K562 (cell line): Measurements from ENCODE around the gene PSMA1. TPM values are rescaled to one million over a fixed set of nuclear protein-coding genes. Genes with fewer than 3 reads are reported as not detected.

Source experiments
- FOXA3 ChIP-seq, 2 experiments: fragments of 450-650 bp in 1 of 2; sonication (generic) in 1 of 2; formaldehyde crosslinking; IDR thresholded peaks in 1 of 2; conservative IDR thresholded peaks in 1 of 2; 2 replicates each; pipeline versions ENCODE4 v1.4.0 to v1.8.0; 2020 to 2022; ENCODE audit warnings: mild to moderate bottlenecking in 2 of 2, missing genetic modification reagents in 1 of 2
- FOXK2 ChIP-seq, 2 experiments: fragments of 450-650 bp; IDR thresholded peaks in 1 of 2; conservative IDR thresholded peaks in 1 of 2; 2 replicates each; pipeline ENCODE4 v1.6.1; 2016; ENCODE audit warnings: low read depth in 2 of 2, mild to moderate bottlenecking in 1 of 2
- GATAD2B ChIP-seq: fragments of 450-650 bp; IDR thresholded peaks from 2 replicates; pipeline ENCODE4 v1.6.1; 2017; ENCODE audit warnings: mild to moderate bottlenecking, borderline replicate concordance
- YY1 ChIP-seq, 3 experiments: IDR thresholded peaks; 2 replicates each; pipeline ENCODE4 v1.6.1; 2011; ENCODE audit warnings: low read length in 2 of 3, mild to moderate bottlenecking in 2 of 3, moderate library complexity in 2 of 3, borderline replicate concordance in 1 of 3, control low read depth in 1 of 3, low read depth in 1 of 3; ENCODE audit not compliant: insufficient read depth in 3 of 3, insufficient replicate concordance in 2 of 3, control insufficient read depth in 1 of 3, insufficient read length in 1 of 3; ENCODE audit errors: extremely low read depth in 1 of 3
- polyA plus RNA-seq, 8 experiments: library from polyadenylated mRNA; depleted of rRNA in 4 of 8; stranded (reverse) in 5 of 8; unstranded in 3 of 8; fragments of >200 nt; fragmentation: Nextera tagmentation in 2 of 8; fragmentation: Illumina TruSeq in 1 of 8; extraction: Ambion mirVana in 2 of 8; extraction: Trizol in 1 of 8; gene quantifications; 2 replicates each; pipeline versions ENCODE4 v1.2.1 to v1.2.3, GENCODE V29; 2011 to 2014; ENCODE audit warnings: inconsistent platforms in 1 of 8, missing spikeins in 1 of 8
- total RNA-seq, 7 experiments: library from RNA; depleted of rRNA in 6 of 7; stranded (reverse); fragments of >200 nt in 6 of 7; fragmentation: Illumina TruSeq in 2 of 7; extraction: Trizol in 2 of 7; gene quantifications; 2 replicates each; pipeline versions ENCODE4 v1.2.1 to v1.2.3, GENCODE V29; 2011 to 2021; ENCODE audit warnings: low replicate concordance in 1 of 7
- TF ChIP-seq, protein P1 (sequence below): fragments of 150-350 bp; IDR thresholded peaks from 2 replicates; pipeline ENCODE4 v1.6.1; 2014; ENCODE audit warnings: low read depth, mild to moderate bottlenecking, low read length, borderline replicate concordance
- TF ChIP-seq, protein P2 (sequence below): fragments of 250-450 bp; sonication (Bioruptor Pico); IDR thresholded peaks from 2 replicates; pipeline ENCODE4 v1.8.0; 2022; ENCODE audit warnings: moderate library complexity, mild to moderate bottlenecking, inconsistent platforms

PSMA1 gene
- total and polyA plus RNA-seq, 9 of the 15 experiments (the other 6 are each of a cell fraction or from before 2014, with no cell fraction given): 283 to 1,007 (median 424) TPM

DNA sequence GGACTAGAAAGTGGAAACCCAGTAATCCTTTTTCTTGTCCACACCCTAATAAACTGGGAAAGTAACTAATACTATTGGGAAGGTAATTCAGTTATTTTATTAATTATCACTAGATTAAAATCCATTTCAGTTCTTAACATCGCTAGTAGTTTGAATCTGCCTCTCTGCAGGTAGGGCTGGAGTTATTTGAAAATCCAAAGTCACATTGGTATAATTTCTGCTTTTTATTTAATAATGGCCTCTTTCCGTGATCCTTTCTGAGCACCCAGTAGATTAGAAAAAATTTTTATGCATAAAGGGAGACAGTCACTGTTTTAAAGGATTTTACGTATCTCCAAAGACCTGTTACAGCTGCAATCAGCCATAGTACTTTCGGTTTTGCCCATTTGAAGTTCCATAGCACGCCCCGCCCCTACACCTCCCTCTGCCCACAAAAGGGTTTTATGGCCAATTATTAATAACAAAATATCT, 20.0 kb downstream of the PSMA1 start (continued):
- TF ChIP-seq, protein P1, sequence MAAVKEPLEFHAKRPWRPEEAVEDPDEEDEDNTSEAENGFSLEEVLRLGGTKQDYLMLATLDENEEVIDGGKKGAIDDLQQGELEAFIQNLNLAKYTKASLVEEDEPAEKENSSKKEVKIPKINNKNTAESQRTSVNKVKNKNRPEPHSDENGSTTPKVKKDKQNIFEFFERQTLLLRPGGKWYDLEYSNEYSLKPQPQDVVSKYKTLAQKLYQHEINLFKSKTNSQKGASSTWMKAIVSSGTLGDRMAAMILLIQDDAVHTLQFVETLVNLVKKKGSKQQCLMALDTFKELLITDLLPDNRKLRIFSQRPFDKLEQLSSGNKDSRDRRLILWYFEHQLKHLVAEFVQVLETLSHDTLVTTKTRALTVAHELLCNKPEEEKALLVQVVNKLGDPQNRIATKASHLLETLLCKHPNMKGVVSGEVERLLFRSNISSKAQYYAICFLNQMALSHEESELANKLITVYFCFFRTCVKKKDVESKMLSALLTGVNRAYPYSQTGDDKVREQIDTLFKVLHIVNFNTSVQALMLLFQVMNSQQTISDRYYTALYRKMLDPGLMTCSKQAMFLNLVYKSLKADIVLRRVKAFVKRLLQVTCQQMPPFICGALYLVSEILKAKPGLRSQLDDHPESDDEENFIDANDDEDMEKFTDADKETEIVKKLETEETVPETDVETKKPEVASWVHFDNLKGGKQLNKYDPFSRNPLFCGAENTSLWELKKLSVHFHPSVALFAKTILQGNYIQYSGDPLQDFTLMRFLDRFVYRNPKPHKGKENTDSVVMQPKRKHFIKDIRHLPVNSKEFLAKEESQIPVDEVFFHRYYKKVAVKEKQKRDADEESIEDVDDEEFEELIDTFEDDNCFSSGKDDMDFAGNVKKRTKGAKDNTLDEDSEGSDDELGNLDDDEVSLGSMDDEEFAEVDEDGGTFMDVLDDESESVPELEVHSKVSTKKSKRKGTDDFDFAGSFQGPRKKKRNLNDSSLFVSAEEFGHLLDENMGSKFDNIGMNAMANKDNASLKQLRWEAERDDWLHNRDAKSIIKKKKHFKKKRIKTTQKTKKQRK: no peak
- peak; percentile 14; the same call in 1 of the 2 replicates for TF ChIP-seq GATAD2B
- peak in 1 of 3 experiments; percentile 27 for TF ChIP-seq YY1 (IDR thresholded peaks at IDR 0.05; ENCODE audit: borderline replicate concordance in 1 of 3, control insufficient read depth in 1 of 3, extremely low read depth in 1 of 3, insufficient read depth in 3 of 3, insufficient read length in 1 of 3, insufficient replicate concordance in 2 of 3, low read depth in 1 of 3, low read length in 2 of 3)
- TF ChIP-seq FOXA3 (CRISPR knock-in tag; conservative IDR thresholded peaks at IDR 0.05 in 1 of 2, IDR thresholded peaks at IDR 0.05 in 1 of 2): no peak
- TF ChIP-seq FOXK2 (conservative IDR thresholded peaks at IDR 0.05 in 1 of 2, IDR thresholded peaks at IDR 0.05 in 1 of 2; ENCODE audit: low read depth in 2 of 2): 0 out of 4 replicates have a peak, but pooled peaks of 1 of the 2 experiments have one; percentile 4
- TF ChIP-seq, protein P2, sequence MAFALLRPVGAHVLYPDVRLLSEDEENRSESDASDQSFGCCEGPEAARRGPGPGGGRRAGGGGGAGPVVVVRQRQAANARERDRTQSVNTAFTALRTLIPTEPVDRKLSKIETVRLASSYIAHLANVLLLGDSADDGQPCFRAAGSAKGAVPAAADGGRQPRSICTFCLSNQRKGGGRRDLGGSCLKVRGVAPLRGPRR: no peak
